UCSD-AML1 (cell line): Measurements from ENCODE around the gene NPPA.
"Not testable (repeated sequence)": the region's sequence is repeated elsewhere in the genome, so short reads cannot be mapped to it uniquely, and the experiment has no call there.

ENCODE experiments used
- DNase-seq: peaks from one replicate; lab custom pipeline; 2025; ENCODE audit not compliant: unreplicated experiment; lab: John Stamatoyannopoulos, UW

NPPA gene

DNA sequence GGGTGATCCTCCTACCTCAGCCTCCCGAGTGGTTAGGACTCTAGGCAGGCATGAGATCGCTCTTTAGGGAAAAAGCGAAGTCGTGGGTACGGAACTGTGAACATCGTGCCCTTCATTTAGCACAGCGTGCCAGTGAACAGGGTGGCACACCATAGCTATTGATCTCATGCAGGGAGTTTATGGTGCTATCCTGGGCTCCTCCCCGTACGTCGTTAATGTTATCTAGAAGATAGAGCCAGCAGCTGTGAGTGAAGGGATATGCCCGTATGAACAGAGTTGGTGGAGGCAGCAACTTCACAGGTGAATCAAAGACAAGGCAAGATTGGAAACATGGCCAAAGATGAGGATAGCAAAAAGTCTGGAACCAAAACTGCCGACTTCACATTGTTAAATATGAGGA lies 30.4 kb downstream of the NPPA start:
- DNase-seq: no peak

DNA sequence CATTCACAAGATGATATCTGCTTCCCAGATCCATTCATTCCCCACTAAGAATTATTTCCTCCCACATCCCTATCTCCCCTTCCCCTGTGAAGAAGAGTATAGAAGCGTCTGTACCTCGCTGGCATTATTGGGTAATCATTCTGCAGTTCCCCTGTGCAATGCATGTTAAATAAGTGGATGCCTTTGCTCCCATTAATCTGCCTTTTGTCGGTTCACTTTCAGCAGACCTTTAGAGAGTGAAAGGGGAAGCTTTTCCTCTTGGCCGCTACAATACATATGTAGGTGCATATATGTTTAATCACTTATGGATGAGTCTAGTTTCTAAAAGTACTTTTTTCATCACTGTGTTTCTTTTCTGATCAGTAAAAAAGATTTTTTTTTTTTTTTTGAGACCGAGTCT lies 34.6 kb downstream of the NPPA start:
- no peak for DNase-seq

DNA sequence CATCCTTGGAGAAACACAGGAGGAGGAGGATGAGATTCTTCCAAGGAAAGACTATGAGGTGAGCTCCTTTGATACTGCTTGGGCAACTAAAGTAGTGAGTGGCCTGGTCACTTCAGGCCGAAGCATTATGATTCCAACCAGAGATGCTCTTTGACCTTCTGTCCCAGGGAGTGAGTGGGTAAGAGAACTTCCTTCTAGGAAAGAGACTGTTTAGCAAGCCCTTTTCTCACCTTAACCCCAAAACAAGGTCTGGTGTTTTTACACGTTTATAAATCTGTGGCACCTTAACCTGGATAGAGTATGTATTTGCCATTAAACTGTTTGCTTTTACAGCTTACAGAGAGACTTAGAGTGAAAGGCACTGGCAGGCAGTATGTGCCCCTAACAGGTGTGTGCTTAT lies 40.5 kb downstream of the NPPA start:
- DNase-seq: no peak

DNA sequence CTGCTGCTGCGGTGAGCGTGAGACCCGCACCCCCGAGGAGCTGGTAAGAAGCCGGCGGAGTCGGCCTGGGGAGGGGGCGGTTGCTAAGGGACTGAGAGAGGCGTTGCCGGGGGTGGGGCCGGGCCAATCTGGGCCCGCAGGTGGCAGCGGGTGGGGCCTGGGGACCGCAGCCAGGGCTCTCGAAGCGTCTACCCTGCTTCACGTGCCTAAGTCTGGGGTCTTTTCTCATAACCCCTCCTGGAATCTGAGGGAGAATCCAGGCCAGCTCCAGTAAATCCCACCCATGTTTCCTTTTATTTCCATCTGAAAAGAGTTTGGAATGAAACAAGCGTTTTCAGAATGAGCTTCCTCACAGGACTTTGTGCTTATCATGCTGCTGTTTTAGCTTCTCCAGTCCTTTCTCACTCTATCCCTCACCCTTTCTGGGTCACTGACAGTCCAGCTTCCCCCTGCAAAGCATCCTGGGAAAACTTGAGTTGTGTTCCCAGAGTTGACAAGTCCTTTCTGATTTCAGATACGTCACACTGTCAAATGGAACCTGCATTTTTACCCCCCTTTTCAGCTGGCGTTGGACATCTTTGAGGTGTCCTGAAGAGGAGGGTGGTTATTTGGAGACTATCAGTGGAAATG lies 41.2 kb downstream of the NPPA start:
- DNase-seq: no peak

DNA sequence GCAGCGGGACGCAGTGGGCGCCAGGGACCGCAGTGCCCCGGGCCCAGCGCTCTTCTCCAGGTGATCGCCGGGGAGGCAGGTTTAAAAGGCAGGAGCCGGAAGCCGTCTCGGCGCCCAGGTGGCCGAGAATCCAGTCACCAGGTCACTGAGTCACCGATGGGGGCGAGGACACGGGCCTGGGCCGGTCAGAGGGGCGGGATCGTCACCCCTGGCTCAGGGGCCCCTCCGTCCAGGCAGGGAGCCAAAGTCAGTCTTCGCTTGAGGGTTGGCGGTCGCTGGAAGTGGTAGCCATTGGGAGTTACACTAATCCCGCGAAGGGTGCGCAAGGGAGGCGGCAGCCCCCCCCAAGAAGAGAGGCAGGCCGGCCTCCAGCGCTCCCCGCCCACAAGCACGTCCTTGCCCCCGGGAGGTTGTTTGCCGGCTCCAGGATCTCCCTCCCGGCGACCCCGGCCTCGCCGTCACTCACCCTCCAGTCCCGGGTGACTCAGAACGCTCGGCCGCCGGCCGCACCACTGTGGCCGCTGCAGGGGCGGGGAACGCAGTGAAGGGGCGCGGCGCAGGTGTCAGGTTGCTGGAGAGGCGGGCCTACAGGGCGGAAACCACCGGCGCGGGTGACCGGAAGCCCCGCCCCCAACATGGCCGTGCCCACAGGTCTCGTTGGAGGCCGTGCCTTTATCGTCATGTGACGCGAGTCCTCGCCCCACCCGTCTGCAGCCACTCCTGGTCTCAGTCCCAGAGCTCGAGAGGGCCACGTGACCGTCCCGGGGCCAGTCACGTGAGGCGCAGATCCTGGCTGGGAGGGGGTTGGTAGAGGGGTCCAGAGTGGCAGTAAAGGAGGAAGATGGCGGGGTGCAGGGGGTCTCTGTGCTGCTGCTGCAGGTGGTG lies 41.9 kb downstream of the NPPA start, which contains the start of the genes CLCN6 and MTHFR:
Gene CLCN6 (plus strand): TSS at position 770 of the 885 bp plus-strand sequence. CDS start 72 bp downstream, at position 842.
Gene MTHFR (minus strand): TSS at position 543 of the 885 bp plus-strand sequence. CDS start 2,848 bp downstream, outside the sequence.
- DNase-seq: peak; percentile 99

DNA sequence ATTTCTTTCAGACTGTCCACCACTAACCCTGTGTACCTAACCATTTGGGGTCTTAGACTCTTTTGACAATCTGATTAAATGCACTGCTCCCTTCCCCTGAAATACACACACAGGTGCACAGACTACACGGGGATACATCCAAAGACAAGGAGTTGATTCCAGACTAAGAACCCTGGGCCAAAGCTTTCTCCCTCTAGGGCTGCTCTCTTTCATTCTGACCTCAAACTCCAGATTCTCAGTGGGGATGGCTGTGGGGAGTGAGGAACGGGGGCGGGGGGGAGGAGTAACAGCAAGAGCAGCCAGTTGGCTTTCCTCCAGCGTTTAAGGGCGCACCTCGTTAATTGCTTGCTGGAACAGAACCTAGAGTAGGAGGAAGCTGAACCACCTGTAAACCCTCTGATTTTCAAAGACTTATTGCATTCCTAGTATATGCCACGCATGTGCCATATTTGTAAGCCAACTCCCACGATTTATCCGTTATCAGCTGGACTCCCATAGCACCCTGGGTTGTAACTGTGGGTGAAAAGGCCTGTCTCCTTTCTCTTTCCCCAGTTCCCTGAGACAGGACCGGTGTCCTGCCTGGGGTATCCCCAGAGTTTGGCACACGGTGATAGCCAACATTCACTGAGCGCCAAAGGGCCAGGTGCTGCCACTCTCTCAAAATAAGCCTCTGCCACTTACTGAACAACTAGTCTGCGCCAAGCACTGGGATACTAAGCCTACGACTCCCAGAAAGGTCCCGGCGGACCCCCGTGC lies 42.7 kb downstream of the NPPA start:
- DNase-seq: no peak

DNA sequence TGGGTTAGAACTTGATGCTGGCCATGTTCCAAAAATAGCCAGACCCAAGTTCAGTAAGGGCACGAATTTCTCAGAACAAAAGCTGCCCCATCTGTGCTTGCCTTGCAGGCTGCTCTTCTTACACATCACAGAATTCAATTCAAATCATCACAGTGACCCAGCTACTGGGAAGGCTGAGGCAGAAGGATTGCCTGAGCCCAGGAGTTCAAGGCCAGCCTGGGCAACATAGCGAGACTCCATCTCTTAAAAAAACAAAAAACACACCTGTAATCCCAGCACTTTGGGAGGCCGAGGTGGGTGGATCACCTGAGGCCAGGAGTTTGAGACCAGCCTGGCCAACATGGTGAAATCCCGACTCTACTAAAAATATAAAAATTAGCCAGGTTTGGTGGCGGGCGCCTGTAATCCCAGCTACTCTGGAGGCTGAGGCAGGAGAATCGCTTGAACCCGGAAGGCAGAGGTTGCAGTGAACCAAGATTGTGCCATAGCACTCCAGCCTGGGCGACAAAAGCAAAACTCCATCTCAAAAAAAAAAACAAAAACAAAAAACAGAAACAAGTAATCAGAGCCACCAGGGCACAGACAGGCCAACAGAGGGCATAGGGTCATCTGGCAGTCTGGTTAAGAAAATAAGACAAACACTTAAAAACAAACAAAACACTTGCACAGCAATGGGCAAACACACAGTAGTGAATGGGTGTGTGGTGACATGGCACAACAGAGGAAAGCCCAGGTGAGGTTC lies 43.5 kb downstream of the NPPA start:
- DNase-seq: not testable (repeated sequence)

DNA sequence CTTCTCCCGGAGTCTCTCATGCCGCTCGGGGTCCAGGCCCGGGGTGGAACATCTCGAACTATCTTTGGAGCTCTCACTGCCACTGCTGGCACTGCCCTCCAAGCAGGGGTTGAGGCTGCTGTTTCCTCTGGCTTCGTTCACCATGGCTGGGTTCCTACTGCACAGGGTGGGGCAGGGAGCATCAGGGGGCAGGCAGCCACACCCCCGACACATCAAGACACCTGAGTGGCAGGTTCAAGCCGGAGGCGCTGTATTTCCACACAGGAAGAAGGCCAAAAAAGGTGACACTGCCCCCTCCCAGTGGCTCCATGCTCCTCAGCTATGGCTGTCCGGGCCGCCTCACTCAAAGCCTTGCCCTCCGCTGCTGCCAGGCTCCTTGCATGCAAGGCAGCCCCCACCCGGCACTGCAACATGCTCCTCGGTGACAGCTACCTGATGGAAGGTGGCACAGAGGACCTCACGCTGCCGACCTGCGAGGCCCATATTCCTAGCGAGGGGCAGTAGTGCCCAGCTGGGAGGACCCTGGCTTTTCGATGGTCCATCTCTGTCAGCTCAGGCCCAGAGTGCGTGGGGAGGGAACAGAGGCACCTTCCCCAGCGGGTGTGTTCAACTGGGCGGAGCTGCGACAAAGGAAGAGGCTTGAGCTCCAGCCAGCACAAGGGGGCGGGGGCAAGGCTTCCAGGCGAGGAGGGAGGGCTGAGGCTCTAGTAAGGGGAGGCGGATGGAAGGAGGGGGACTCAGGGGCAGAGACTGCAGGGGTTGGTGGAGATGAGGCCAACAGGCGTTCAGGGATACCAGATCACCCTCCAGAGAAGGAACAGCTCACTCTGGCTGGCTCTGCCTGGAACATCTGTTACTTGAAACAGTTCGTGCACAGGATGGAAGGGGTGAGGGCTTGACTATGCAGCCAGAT lies 44.4 kb downstream of the NPPA start:
- DNase-seq: peak; percentile 86

DNA sequence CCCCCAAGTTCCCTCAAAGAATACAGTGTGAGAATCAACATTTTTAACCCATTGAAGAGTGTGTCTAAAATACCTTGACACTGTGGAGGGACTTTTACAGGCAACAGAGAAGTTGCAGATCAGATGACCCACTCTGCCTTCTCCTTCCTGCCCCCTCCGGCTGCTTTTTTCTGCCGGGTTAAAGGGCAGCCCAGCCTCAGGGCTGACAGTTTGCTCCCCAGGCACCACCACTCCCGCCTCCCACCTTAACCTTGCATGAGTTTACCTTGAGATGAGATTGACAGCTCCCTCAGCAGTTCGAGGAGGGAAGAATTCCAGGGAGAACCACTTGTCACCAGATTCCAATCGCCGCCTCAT lies 45.0 kb downstream of the NPPA start:
- DNase-seq: peak; percentile 28

DNA sequence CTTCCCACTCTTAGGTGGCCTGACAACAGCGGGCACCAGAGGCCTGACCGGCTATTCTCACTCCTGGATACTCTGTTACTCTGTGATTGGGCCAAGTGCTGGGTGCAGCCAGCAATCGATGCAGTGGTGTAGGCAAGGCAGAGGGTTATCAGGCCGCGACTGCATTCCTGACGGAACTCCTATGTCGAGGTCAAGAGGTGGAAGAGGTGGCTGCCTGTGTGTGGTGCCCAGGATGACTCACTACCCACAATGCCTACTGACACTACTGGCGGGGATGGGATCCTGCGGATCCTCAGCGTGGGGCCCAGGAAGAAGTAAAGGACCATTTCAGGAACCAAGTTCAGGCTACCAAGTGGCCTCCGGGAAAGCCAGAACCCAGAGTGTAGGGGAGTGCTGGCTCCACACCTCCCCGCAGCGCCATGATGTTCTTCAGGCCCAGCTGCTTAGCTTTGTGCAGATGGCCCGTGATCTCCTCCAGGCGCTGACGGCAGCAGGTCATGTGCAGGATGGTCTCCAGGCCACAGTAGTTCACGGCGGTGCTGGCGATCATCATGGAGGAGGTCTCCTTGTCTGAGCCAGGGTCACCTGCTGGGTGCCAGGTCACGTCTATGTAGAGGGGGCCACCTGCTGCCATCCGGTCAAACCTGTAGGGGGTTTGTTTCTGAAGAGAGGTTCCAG lies 46.7 kb downstream of the NPPA start:
- DNase-seq: no peak

DNA sequence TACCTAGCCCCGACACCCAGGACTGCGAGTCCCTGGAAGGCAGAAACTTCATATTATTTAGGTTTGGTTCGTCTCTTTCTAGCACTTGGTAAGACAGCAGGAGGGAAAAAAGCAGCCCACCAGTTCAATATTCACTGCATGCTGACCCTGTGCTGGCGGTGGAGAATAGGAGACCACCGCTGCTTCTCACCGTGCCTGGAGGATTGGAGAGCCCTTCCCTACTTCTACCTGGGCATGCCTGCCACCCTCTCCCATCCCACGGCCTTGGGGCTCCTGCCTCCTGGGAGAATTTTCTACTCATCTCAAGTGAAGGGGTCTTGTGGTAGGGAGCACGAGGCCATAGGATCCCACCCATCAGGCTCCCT lies 47.2 kb downstream of the NPPA start:
- no peak for DNase-seq

DNA sequence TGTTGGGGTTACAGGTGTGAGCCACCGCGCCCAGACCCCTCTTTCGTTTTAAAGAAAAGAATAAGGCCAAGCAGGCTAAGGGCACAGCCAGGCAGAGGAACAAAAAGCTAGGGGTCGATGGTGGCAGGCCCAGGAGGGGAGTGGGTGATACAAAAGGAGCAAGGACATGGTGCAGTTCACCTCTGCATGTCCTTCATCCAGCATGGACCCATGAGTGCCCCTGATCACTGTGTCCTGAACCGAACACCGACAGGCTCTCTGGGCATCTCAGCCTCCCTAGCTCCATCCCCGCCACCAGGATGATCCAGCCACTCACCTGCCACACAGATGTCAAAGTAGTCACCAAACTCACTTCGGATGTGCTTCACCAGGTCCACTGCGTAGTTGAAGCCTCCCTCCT lies 47.7 kb downstream of the NPPA start:
- no peak for DNase-seq

DNA sequence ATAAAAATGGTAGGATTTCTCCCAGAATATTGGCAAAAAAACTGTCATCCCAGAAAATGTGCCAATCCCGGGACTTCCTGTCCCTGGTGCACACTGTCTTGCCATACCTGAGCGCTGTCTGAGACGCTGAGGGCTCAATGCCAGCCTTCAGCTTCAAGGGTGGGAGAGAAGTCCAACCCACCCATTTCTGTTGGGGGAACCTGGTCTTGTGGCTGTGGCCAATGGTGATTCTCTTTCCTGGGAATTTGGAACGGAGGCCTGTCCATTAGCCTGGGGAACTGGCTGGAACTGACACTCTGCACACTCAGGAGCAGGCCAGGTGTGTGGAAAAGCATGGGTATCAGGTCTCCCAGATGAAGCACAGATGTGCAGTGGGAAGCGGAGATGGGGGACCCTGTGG lies 48.5 kb downstream of the NPPA start:
- DNase-seq: no peak

DNA sequence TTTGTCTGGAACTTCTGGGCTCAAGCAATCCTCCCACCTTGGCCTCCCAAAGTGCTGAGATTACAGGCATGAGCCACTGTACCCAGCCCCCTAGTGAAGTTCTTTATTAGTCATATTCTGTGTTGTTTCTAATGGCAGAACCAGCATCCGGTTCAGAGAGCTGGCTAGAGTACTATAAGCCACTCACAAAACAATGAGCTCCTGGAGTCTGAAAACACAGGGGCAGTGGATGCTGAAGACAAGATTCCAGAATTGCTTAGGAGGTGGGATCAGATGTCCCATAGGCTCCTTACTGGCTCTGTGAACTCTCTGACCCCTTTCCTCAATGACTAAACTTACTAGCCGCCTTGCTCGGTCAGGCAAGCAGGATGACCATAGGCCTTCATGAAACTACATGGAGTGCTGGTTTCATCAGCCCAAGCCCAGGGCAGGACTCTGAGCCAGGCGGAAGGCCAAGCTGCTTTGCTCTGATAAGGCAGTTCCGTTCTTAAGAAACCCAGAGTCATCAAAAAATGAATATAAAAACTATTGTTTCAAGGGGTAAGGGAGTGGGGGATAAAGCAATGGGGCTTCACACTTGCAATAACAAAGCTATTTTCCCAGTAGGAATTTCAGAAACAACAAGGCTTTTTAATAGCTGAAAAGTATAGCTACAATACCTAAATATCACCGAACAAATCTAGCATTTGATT lies 49.9 kb downstream of the NPPA start:
- peak; percentile 24 for DNase-seq

DNA sequence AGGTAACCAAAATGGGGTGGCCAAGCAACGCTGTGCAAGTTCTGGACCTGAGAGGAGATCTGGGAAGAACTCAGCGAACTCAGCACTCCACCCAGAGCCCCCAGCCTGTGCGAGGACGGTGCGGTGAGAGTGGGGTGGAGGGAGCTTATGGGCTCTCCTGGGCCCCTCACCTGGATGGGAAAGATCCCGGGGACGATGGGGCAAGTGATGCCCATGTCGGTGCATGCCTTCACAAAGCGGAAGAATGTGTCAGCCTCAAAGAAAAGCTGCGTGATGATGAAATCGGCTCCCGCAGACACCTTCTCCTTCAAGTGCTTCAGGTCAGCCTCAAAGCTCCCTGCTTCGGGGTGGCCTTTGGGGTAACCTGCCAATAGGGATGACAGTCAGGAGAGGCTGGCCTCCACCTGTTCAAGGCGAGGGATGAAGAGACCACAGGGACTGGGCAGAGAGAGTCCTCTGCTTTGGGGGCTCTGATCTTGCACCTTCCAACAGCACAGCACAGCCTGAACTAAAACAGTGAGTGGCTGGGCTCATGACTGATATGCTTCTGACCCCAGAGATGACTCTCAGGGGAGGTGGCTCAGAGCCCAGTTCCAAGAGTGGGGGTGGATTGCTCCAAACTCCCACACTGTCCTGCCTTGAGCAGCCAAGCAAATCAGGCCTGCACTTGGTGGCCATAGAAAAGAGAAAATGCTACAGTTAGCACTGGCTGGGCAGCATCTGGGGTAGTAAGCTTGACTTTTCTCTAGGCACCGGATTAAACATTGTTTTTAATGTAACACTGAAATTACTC lies 51.4 kb downstream of the NPPA start:
- no peak for DNase-seq
